Measurements from ENCODE around the gene ZSCAN26. TPM values are rescaled to one million over a fixed set of nuclear protein-coding genes. Genes with fewer than 3 reads are reported as not detected.

ZSCAN26 gene
- total RNA-seq, 1 experiment from 2014 or later, result 9.0 TPM

GRCh38 chr6:28252009-28252975 is 14.7 kb upstream of the ZSCAN26 start, which contains the start of gene ZKSCAN4:
ZKSCAN4 (minus strand) TSS chr6:28252269; CDS start chr6:28251980, 289 bp downstream.
- Histone ChIP-seq H4K8ac (replicated peaks; ENCODE audit: insufficient read length, low read depth, low read length) (no peak within 1 kb of the TSS), H3K9me3 (ENCODE audit: control insufficient read depth, low read depth, low read length) (no peaks in the 10 kb centered on the region), H4K91ac (ENCODE audit: insufficient read length, low read depth, low read length) (no peak within 1 kb of the TSS), H4K5ac (ENCODE audit: insufficient read length, low read depth, low read length) (no peak within 1 kb of the TSS), H3K23ac (ENCODE audit: insufficient read length, low read depth, low read length) (no peak within 1 kb of the TSS), H2BK20ac (ENCODE audit: low read depth, low read length, poor library complexity, severe bottlenecking) (no peak within 1 kb of the TSS), H3K27ac (ENCODE audit: insufficient read length, low read depth, low read length) (no peak within 1 kb of the TSS), H3K79me1 (ENCODE audit: insufficient read depth, low read depth, low read length, poor library complexity, severe bottlenecking) (no peaks in the 10 kb centered on the region), H4K20me1 (ENCODE audit: control insufficient read depth, insufficient read depth, insufficient read length) (no peaks in the 10 kb centered on the region), H3K23me2 (ENCODE audit: insufficient read length, low read depth, low read length, poor library complexity, severe bottlenecking) (peaks cover 4% of the 10 kb centered on the region), H3K4me1 (ENCODE audit: insufficient read depth, low read length) (no peaks in the 10 kb centered on the region), H3K56ac (ENCODE audit: insufficient read length, low read depth, low read length) (no peak within 1 kb of the TSS), H2AFZ (ENCODE audit: low read length) (no peak within 1 kb of the TSS), H3K4me2 (ENCODE audit: insufficient read depth, insufficient read length, low read length) (peak within 1 kb of the TSS; percentile 69), H2BK5ac (ENCODE audit: insufficient read length, low read length) (no peak within 1 kb of the TSS), H2BK120ac (ENCODE audit: low read depth, low read length, poor library complexity, severe bottlenecking) (no peak within 1 kb of the TSS), H3T11ph (ENCODE audit: low read length) (no peak within 1 kb of the TSS), H2BK12ac (ENCODE audit: insufficient read length, low read depth, low read length) (no peak within 1 kb of the TSS), H3K14ac (ENCODE audit: insufficient read depth, low read length) (no peak within 1 kb of the TSS), H3K27me3 (ENCODE audit: insufficient read depth, low read length) (no peaks in the 10 kb centered on the region), H2AK5ac (ENCODE audit: insufficient read length, low read length) (no peak within 1 kb of the TSS), H2BK15ac (ENCODE audit: low read depth, low read length) (no peak within 1 kb of the TSS), H3K79me2 (ENCODE audit: insufficient read depth, low read length) (peaks cover 3% of the 10 kb centered on the region; the same call in 1 of the 2 replicates), H3K4ac (ENCODE audit: low read depth, low read length) (no peak within 1 kb of the TSS), H3K18ac (ENCODE audit: insufficient read length, low read depth, low read length) (no peak within 1 kb of the TSS), H3K9ac (ENCODE audit: extremely low read depth, insufficient read length, low read length) (peak within 1 kb of the TSS; percentile 82)
- peak within 1 kb of the TSS; percentile 96 to 98 for H3K4me3 Mint-ChIP-seq
- peaks cover 1% of the 10 kb centered on the region; the same call in 1 of the 2 replicates for H3K27me3 Mint-ChIP-seq (ENCODE audit: low read depth)
- no peak for TF ChIP-seq CTCF (conservative IDR thresholded peaks at IDR 0.05)
- H3K4me1 Mint-ChIP-seq, result peaks cover 13 to 14% of the 10 kb centered on the region in 2 experiments
- peaks cover 0 to 16% (median 10%) of the 10 kb centered on the region in 3 experiments; a peak in 5 of 7 replicates for H3K36me3 Mint-ChIP-seq (ENCODE audit: insufficient read depth in 1 of 3, low read depth in 3 of 3)
- H3K27ac Mint-ChIP-seq, result peak within 1 kb of the TSS; percentile 85 to 93 (median 93); a peak in 6 of 7 replicates
- H3K9me3 Mint-ChIP-seq, result no peaks in the 10 kb centered on the region
- WGBS (ENCODE audit: extremely low coverage, insufficient read length, low lambda C conversion rate), result no CpG with 5 or more reads among the region's 14 CpGs
- peak; percentile 79 for DNase-seq
